ENCODE results near the gene FHAD1. TPM values are rescaled to one million over a fixed set of nuclear protein-coding genes. Genes with fewer than 3 reads are reported as not detected.
A peak's percentile ranks its signal among the peaks of the same experiment; 100 is the strongest.

Gene FHAD1
- total and polyA plus RNA-seq, 2 of the 13 experiments (the other 11 are each of a cell fraction or from before 2014, with no cell fraction given), result not detected

GRCh38 chr1:15420853-15421465 is 173.9 kb downstream of the FHAD1 start (continued):
- TF ChIP-seq SKI (IDR thresholded peaks at IDR 0.05; ENCODE audit: partially characterized antibody) (peak; percentile 52), PHB2 (IDR thresholded peaks at IDR 0.05; ENCODE audit: partially characterized antibody) (no peak), CSRNP1 (CRISPR knock-in tag; IDR thresholded peaks at IDR 0.05) (no peak)

GRCh38 chr1:15422871-15423270 is 175.8 kb downstream of the FHAD1 start:
- Histone ChIP-seq H4K20me1 (ENCODE audit: insufficient read depth, low read length) (no peaks in the 10 kb centered on the region), H3K27ac (ENCODE audit: extremely low read length, insufficient read depth, low read length) (no peak overlapping the region), H3K9me3 (ENCODE audit: low read length) (no peaks in the 10 kb centered on the region), H3K79me2 (ENCODE audit: insufficient read depth, low read length) (no peaks in the 10 kb centered on the region), H3K36me3 (replicated peaks in 1 of 2; ENCODE audit: control insufficient read depth in 1 of 2, insufficient read depth in 2 of 2, low read length in 2 of 2) (peaks cover 0 to 2% of the 10 kb centered on the region in 2 experiments; a peak in 2 of 5 replicates), H2AFZ (ENCODE audit: low read length) (no peak overlapping the region), H3K4me1 (ENCODE audit: insufficient read depth, low read length) (peaks cover 15% of the 10 kb centered on the region), H3K27me3 (ENCODE audit: control insufficient read depth in 1 of 2, insufficient read depth in 2 of 2, low read length in 2 of 2) (no peaks in the 10 kb centered on the region), H3K4me3 (replicated peaks in 1 of 3; ENCODE audit: insufficient read depth in 1 of 3, low read depth in 2 of 3, low read length in 3 of 3) (no peak overlapping the region), H3K4me2 (ENCODE audit: low read depth, low read length) (no peak overlapping the region), H3K9ac (ENCODE audit: insufficient read depth, low read depth, low read length) (no peak overlapping the region)
- no TSS peak for BruUV-seq (replicated peaks)
- FAIRE-seq (no peak), DNase-seq (ENCODE audit: low spot score) (no peak), ATAC-seq (no peak)
- ChIA-PET POLR2A (no interaction called here), CTCF (ENCODE audit: low intra/inter-chr PET ratio, low total read pairs) (no interaction called here)
- 100% methylated on average over 2 of the region's 8 CpGs for WGBS (ENCODE audit: low lambda C conversion rate)
- in situ Hi-C loops (cut with HindIII; ENCODE audit: extremely low pct_ligation_motif_present, low pct_unique_long_range_greater_than_20kb) (no loop called here), intact Hi-C loops (cut with micrococcal nuclease; ENCODE audit: unreplicated experiment) (no loop called here)
- TF ChIP-seq FOXO1 (CRISPR knock-in tag; IDR thresholded peaks at IDR 0.05), result no peak
- no peak for TF ChIP-seq ZKSCAN5 (CRISPR knock-in tag; IDR thresholded peaks at IDR 0.05)
- no peak for TF ChIP-seq ZBTB3 (CRISPR knock-in tag; IDR thresholded peaks at IDR 0.05; ENCODE audit: borderline replicate concordance, low read depth)
- no peak for TF ChIP-seq ZNF326 (CRISPR knock-in tag; IDR thresholded peaks at IDR 0.05; ENCODE audit: borderline replicate concordance)
- no peak for TF ChIP-seq RFX3 (CRISPR knock-in tag; IDR thresholded peaks at IDR 0.05)
- TF ChIP-seq CC2D1A (CRISPR knock-in tag; IDR thresholded peaks at IDR 0.05), result no peak
- no peak for TF ChIP-seq ZNF646 (CRISPR knock-in tag; IDR thresholded peaks at IDR 0.05)
- TF ChIP-seq ZBTB7B (CRISPR knock-in tag; IDR thresholded peaks at IDR 0.05), result no peak
- TF ChIP-seq FOXA3 (CRISPR knock-in tag; IDR thresholded peaks at IDR 0.05), result no peak

Data from HepG2 (cell line).